Adrenal gland (tissue), 12 donors: ENCODE measurements around the gene DNAJC22. TPM values are rescaled to one million over a fixed set of nuclear protein-coding genes. Genes with fewer than 3 reads are reported as not detected.

Experiments
- DNase-seq, 7 donors: peaks; one replicate each; pipeline ENCODE4 v3.0.0-alpha.2; 2019 to 2020
- H3K27ac ChIP-seq, 5 donors: fragments of 200-600 bp; sonication (generic) in 4 of 5; 1 replicate in 3 of 5; 2 replicates in 2 of 5; pipeline versions ENCODE4 v1.5.1 to v1.8.0; 2016 to 2020; ENCODE audit warnings: mild to moderate bottlenecking in 1 of 5
- H3K27me3 ChIP-seq: fragments of 200-600 bp; 2 replicates; pipeline ENCODE4 v1.8.0; 2021
- H3K36me3 ChIP-seq, 2 donors: fragments of 200-600 bp; replicated peaks in 1 of 2; 1 replicate in 1 of 2; 2 replicates in 1 of 2; pipeline versions ENCODE4 v1.5.1 to v1.8.0; 2018 to 2022
- H3K4me1 ChIP-seq, 2 donors: fragments of 200-600 bp; replicated peaks in 1 of 2; 1 replicate in 1 of 2; 2 replicates in 1 of 2; pipeline versions ENCODE4 v1.5.1 to v1.8.0; 2018 to 2021
- H3K4me3 ChIP-seq, 4 donors: fragments of 200-600 bp; sonication (generic) in 3 of 4; one replicate each; pipeline ENCODE4 v1.5.1; 2016 to 2018
- H3K9me3 ChIP-seq, 3 donors: fragments of 200-600 bp; sonication (generic) in 1 of 3; replicated peaks in 1 of 3; 1 replicate in 2 of 3; 2 replicates in 1 of 3; pipeline versions ENCODE4 v1.5.1 to v1.8.0; 2016 to 2021
- CTCF ChIP-seq, 6 experiments: fragments of 450-650 bp in 4 of 6; fragments of 200-600 bp in 2 of 6; sonication (generic) in 1 of 6; IDR thresholded peaks; 1 replicate in 5 of 6; 2 replicates in 1 of 6; pipeline versions ENCODE4 v1.5.1 to v1.8.0; 2016 to 2021; ENCODE audit warnings: antibody characterized with exemption in 6 of 6, mild to moderate bottlenecking in 2 of 6, moderate library complexity in 1 of 6
- POLR2A ChIP-seq, 2 donors: fragments of 450-650 bp; IDR thresholded peaks; one replicate each; pipeline ENCODE4 v1.6.1; 2017; ENCODE audit warnings: antibody characterized with exemption in 2 of 2, mild to moderate bottlenecking in 2 of 2, moderate library complexity in 1 of 2
- WGBS, 4 donors: extraction: QIAGEN DNeasy Blood & Tissue Kit in 2 of 4; methylation state at CpG; one replicate each; pipeline versions ENCODE4 v1.1.5 to v1.1.7; 2013 to 2017; 5-methylcytosine and 5-hydroxymethylcytosine counted together
- intact Hi-C, 2 donors: fragments of 100-400 bp; cut with DNase I; formaldehyde crosslinking; loops; one replicate each; pipeline versions ENCODE4 v1.14.1 to v1.15.0; 2022 to 2023
- polyA plus RNA-seq, 3 donors: library from polyadenylated mRNA; stranded (reverse); fragments of 200-250 nt in 2 of 3; fragments of 350-450 nt in 1 of 3; fragmentation: Illumina TruSeq in 1 of 3; extraction: RNeasy Lipid Tissue Mini Kit (QIAGEN cat#74804) in 1 of 3; gene quantifications; one replicate each; pipeline ENCODE4 v1.2.3, GENCODE V29; 2013 to 2014
- total RNA-seq, 9 donors: library from RNA; depleted of rRNA in 4 of 9; stranded (reverse); fragments of >200 nt in 4 of 9; fragments of 120-200 nt in 1 of 9; fragmentation: NEBNext Ultra II Directional in 1 of 9; extraction: Animal tissue kit (Norgen Biotek cat#: 25700) in 1 of 9; gene quantifications; one replicate each; pipeline versions ENCODE4 v1.1.0 to v1.2.4, GENCODE V29; 2013 to 2023
- donor health status: healthy with polysubstance abuse.
- donor health status: Bipolar disorder and iron deficiency.
- donor health status: DM: yes; HTN: yes; CAD: no.
- donor health status: DM: no; HTN: no; CAD: no.
- donor health status: DM: no; HTN: no; CAD: no.
- donor health status: DM: yes; HTN: yes; CAD: no.

Gene DNAJC22
- total and polyA plus RNA-seq, 12 donors: 0.40 to 2.9 (median 0.65) TPM

DNA sequence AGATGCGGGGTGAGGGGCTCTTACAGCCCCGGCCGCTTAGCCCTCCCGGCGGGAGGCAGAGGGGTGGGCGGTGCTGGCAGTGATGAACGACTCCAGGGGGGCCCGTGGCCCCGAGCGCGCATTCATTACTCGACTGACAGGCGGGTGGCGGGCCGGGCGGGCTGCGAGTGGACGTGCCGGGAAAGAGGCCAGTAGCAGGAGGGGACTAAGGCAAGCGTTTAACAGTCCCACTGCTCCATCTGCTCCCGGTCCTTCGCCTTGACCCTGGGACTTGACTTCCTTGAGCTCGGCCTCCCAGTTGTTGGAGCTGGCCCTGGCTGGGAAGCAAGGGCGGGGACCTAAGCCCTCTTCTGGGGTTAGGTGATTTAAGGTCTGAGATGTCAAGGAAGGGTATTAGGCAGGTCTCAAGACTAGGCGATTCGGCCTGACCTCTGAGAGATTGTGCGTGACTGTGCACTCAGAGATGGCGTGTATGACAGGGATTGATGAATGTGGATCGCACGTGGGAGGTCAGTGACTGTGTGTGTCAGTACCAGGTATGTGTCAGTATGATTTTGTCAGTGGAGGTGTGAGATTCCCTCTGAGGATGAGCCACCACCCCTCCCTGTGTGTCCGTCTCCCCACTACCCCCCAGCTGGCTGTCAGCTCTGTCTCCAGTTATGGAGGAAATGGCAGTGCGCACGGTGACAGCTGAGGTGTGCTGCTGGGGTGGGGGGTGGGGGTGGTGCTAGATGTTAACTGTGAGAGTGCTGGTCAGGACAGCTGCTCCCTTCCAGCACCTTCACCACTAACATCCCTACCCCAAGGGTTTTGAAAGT is 3.6 kb upstream of the DNAJC22 start:
- H3K4me3 ChIP-seq: peak overlapping the region in 1 of 4 donors; percentile 44
- peak in 2 of 7 donors; percentile 30 to 53 for DNase-seq
- intact Hi-C loops: no loop called here

DNA sequence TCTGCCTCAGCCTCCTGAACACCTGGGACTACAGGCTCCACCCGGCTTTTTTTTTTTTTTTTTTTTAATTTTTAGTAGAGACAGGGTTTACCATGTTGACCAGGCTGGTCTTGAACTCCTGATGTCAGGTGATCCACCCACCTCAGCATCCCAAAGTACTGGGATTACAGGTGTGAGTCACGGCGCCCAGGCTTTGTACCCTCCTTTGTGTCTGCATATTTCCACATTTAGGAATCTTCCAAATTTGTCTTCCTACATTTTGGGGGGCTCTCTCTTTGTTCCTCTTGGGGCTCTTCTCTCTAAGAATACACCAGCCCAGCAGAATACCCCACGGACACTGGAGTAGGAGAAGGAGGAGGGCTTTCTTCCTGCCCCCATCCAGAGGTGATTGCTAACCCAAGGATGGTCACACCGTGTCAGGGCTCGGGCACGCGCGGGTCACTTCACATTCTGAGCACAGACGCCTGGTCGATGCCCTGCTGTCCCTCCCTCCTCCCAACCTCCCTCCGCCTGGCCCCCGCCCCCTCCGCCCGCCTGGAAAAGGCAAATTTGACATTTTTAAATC is 2.1 kb upstream of the DNAJC22 start:
- Histone ChIP-seq H3K27ac (no peak overlapping the region), H3K4me3 (peak overlapping the region in 1 of 4 donors; percentile 26), H3K4me1 (peaks cover 40 to 57% of the 10 kb centered on the region in 2 donors), H3K36me3 (no peaks in the 10 kb centered on the region), H3K9me3 (no peaks in the 10 kb centered on the region), H3K27me3 (peaks cover 30% of the 10 kb centered on the region)
- peak in 2 of 7 donors; percentile 17 to 33 for DNase-seq
- intact Hi-C loops: no loop called here
- 31 to 53% (median 42%) methylated on average over 9 to 15 of the region's 15 CpGs for WGBS, 4 donors
- TF ChIP-seq CTCF (IDR thresholded peaks at IDR 0.05): no peak
- no peak for TF ChIP-seq POLR2A (IDR thresholded peaks at IDR 0.05)

More for the DNA sequence above, 3.6 kb upstream of the DNAJC22 start:
- Histone ChIP-seq H3K36me3 (no peaks in the 10 kb centered on the region), H3K9me3 (no peaks in the 10 kb centered on the region), H3K27me3 (peaks cover 21% of the 10 kb centered on the region), H3K27ac (no peak overlapping the region), H3K4me1 (peaks cover 40 to 60% of the 10 kb centered on the region in 2 donors)
- WGBS, 4 donors: 3 to 12% (median 6%) methylated on average over 11 to 33 of the region's 33 CpGs
- no peak for TF ChIP-seq CTCF (IDR thresholded peaks at IDR 0.05)
- no peak for TF ChIP-seq POLR2A (IDR thresholded peaks at IDR 0.05)

GRCh38 chr12:49345051-49345824 is 1.4 kb upstream of the DNAJC22 start:
- WGBS, 4 donors: 1 to 5% (median 4%) methylated on average over 11 to 70 of the region's 70 CpGs
- H3K36me3 ChIP-seq: no peaks in the 10 kb centered on the region
- peaks cover 30% of the 10 kb centered on the region for H3K27me3 ChIP-seq
- H3K4me3 ChIP-seq: peak overlapping the region in 2 of 4 donors; percentile 26 to 55
- H3K9me3 ChIP-seq: no peaks in the 10 kb centered on the region
- H3K4me1 ChIP-seq: peaks cover 40 to 53% of the 10 kb centered on the region in 2 donors
- intact Hi-C loops: no loop called here
- peak in 3 of 7 donors; percentile 33 to 53 (median 41) for DNase-seq
- TF ChIP-seq CTCF (IDR thresholded peaks at IDR 0.05): no peak
- TF ChIP-seq POLR2A (IDR thresholded peaks at IDR 0.05): no peak
- no peak overlapping the region for H3K27ac ChIP-seq
